ENCODE measurements around the gene PRLR. TPM values are rescaled to one million over a fixed set of nuclear protein-coding genes. Genes with fewer than 3 reads are reported as not detected.

The PRLR gene
- total RNA-seq, 1 donor from 2014 or later, result 5.7 TPM

DNA sequence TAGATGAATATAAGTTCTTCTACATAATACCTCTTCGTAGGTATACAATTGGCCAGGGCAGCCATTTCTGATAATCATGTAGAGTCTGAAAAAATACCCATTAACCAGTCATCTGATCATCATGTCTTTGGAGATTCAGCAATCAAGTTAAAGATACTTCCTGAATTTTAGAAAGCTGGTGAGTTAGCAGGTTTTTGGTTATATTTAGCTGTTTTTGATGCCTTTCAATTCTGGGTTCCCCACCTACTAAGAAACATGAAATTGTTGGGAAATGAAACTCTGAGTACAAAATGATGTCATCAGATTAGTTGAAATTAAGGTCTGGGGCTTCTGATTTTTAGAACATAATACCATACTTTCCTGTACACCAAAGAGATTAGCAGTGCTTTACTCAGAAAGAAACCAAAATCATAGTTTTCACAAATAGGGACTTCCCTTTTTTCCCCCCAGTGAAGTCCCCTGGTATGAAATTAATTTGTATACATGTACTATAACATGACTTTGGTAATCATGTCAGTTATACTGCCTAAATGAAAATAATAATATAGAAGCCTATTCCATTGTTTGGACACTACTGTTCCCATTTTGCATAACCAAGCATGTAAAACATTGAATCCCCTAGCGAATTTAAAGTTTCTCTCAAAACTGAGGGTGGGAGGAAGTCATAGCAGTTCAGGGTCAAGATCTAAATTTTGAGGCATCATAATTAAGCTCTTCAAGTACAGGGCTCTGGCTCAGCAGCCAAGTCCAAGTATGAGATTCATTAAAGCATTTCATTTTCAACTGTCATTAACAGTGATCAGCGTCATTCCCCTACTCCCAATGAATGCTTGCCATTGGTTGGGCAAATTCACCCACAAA is 17.9 kb downstream of the PRLR start:
- peaks cover 4% of the 10 kb centered on the region for H3K4me1 Mint-ChIP-seq (ENCODE audit: low read depth)
- H3K27ac Mint-ChIP-seq, result no peak overlapping the region
- H3K9me3 Mint-ChIP-seq (ENCODE audit: low read depth), result no peaks in the 10 kb centered on the region
- no peak overlapping the region for H3K4me3 Mint-ChIP-seq (ENCODE audit: low read depth)
- peaks cover 3% of the 10 kb centered on the region for H3K27me3 Mint-ChIP-seq
- TF ChIP-seq, protein P1, sequence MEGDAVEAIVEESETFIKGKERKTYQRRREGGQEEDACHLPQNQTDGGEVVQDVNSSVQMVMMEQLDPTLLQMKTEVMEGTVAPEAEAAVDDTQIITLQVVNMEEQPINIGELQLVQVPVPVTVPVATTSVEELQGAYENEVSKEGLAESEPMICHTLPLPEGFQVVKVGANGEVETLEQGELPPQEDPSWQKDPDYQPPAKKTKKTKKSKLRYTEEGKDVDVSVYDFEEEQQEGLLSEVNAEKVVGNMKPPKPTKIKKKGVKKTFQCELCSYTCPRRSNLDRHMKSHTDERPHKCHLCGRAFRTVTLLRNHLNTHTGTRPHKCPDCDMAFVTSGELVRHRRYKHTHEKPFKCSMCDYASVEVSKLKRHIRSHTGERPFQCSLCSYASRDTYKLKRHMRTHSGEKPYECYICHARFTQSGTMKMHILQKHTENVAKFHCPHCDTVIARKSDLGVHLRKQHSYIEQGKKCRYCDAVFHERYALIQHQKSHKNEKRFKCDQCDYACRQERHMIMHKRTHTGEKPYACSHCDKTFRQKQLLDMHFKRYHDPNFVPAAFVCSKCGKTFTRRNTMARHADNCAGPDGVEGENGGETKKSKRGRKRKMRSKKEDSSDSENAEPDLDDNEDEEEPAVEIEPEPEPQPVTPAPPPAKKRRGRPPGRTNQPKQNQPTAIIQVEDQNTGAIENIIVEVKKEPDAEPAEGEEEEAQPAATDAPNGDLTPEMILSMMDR (IDR thresholded peaks at IDR 0.05; ENCODE audit: unreplicated experiment), result no peak
- no peaks in the 10 kb centered on the region for H3K36me3 Mint-ChIP-seq (ENCODE audit: insufficient read depth)
- DNase-seq (ENCODE audit: low spot score, unreplicated experiment), result no peak

GRCh38 chr5:35209862-35210261 is 20.4 kb downstream of the PRLR start:
- H3K4me3 Mint-ChIP-seq (ENCODE audit: low read depth), result no peak overlapping the region
- no peaks in the 10 kb centered on the region for H3K9me3 Mint-ChIP-seq (ENCODE audit: low read depth)
- no peaks in the 10 kb centered on the region for H3K36me3 Mint-ChIP-seq (ENCODE audit: insufficient read depth)
- H3K27ac Mint-ChIP-seq, result no peak overlapping the region
- TF ChIP-seq, protein P1 (IDR thresholded peaks at IDR 0.05; ENCODE audit: unreplicated experiment), result no peak
- H3K27me3 Mint-ChIP-seq, result peaks cover 3% of the 10 kb centered on the region
- DNase-seq (ENCODE audit: low spot score, unreplicated experiment), result no peak
- H3K4me1 Mint-ChIP-seq (ENCODE audit: low read depth), result peaks cover 4% of the 10 kb centered on the region

DNA sequence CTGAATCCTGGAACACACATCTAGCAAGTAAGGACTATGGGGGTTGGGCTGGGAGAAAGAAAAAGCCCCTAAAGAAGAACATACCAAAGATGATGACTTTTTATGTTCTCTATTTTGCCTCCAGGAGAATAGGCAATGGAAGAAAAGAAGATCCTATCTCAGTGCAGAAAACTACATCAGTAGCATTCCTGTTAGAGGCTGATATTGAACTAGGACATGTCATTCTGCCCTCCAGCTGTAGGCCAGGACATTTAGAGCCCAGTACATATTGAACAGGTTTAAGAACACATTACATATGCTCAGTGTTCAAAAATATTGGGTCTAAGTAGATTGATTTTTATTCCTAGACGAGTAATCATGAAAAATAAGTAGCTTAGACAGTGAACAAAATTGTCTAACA is 24.7 kb downstream of the PRLR start:
- Mint-ChIP-seq H3K4me3 (ENCODE audit: low read depth) (no peak overlapping the region), H3K36me3 (ENCODE audit: insufficient read depth) (no peaks in the 10 kb centered on the region), H3K27ac (no peak overlapping the region), H3K9me3 (ENCODE audit: low read depth) (no peaks in the 10 kb centered on the region), H3K4me1 (ENCODE audit: low read depth) (peaks cover 4% of the 10 kb centered on the region), H3K27me3 (peaks cover 3% of the 10 kb centered on the region)
- DNase-seq (ENCODE audit: low spot score, unreplicated experiment), result no peak
- TF ChIP-seq, protein P1 (IDR thresholded peaks at IDR 0.05; ENCODE audit: unreplicated experiment), result no peak

DNA sequence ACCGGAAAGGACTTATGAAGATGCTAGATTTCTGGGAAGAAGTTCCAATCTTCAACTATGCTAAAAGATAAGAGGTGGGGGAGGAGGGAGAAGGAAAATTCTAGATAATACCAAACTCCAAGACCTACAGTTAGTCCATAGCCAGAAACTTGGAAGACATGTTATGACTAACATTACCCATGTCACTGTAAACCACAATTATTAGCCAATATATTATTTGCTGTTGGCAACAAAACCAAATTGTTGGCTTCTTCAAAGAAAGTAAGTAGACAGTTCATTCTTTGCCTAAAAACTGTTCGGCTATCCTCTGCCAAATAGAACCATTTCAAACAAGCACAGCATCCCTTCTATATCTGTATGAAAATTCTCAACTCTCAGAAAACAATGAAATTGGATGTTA is 25.1 kb downstream of the PRLR start:
- Mint-ChIP-seq H3K27me3 (peaks cover 3% of the 10 kb centered on the region), H3K9me3 (ENCODE audit: low read depth) (no peaks in the 10 kb centered on the region), H3K36me3 (ENCODE audit: insufficient read depth) (no peaks in the 10 kb centered on the region), H3K4me3 (ENCODE audit: low read depth) (no peak overlapping the region), H3K4me1 (ENCODE audit: low read depth) (peaks cover 4% of the 10 kb centered on the region), H3K27ac (no peak overlapping the region)
- TF ChIP-seq, protein P1 (IDR thresholded peaks at IDR 0.05; ENCODE audit: unreplicated experiment), result no peak
- no peak for DNase-seq (ENCODE audit: low spot score, unreplicated experiment)

GRCh38 chr5:35203403-35203802 is 26.9 kb downstream of the PRLR start:
- peaks cover 5% of the 10 kb centered on the region for H3K4me1 Mint-ChIP-seq (ENCODE audit: low read depth)
- H3K27ac Mint-ChIP-seq, result no peak overlapping the region
- DNase-seq (ENCODE audit: low spot score, unreplicated experiment), result no peak
- H3K27me3 Mint-ChIP-seq, result peaks cover 3% of the 10 kb centered on the region
- H3K36me3 Mint-ChIP-seq (ENCODE audit: insufficient read depth), result no peaks in the 10 kb centered on the region
- TF ChIP-seq, protein P1 (IDR thresholded peaks at IDR 0.05; ENCODE audit: unreplicated experiment), result no peak
- no peaks in the 10 kb centered on the region for H3K9me3 Mint-ChIP-seq (ENCODE audit: low read depth)
- no peak overlapping the region for H3K4me3 Mint-ChIP-seq (ENCODE audit: low read depth)

Data from progenitor cell of endocrine pancreas (in vitro differentiated cells).